ENCODE measurements around the gene DTNB.

- TF ChIP-seq CTCF (IDR thresholded peaks at IDR 0.05) = peak; percentile 98 to 99 (median 98)
- TF ChIP-seq POLR2A (IDR thresholded peaks at IDR 0.05) = no peak
Measured at GRCh38 chr2:25342372-25343186, 330.8 kb downstream of the DTNB start.
